GM19239 (cell line): Measurements from ENCODE around the gene ITPKB.

Experiments used
- DNase-seq: peaks from one replicate; pipeline ENCODE4 v3.0.0; 2011; ENCODE audit warnings: low spot score; ENCODE audit not compliant: insufficient read length
- FAIRE-seq: peaks from 2 replicates; lab custom pipeline; 2011; peaks lifted over from hg19 to GRCh38; lab: Jason Lieb, UNC

The ITPKB gene

GRCh38 chr1:226596531-226597165 is 142.4 kb downstream of the ITPKB start:
- FAIRE-seq (no peak), DNase-seq (no peak)

- no peak for DNase-seq
- no peak for FAIRE-seq
Observed at GRCh38 chr1:226593541-226593940, 145.5 kb downstream of the ITPKB start.

GRCh38 chr1:226590614-226591013 is 148.5 kb downstream of the ITPKB start:
- FAIRE-seq, result no peak
- no peak for DNase-seq

- no peak for DNase-seq
- no peak for FAIRE-seq
Observed at GRCh38 chr1:226589008-226589733, 149.9 kb downstream of the ITPKB start.

- no peak for DNase-seq
- FAIRE-seq, result no peak
Observed at GRCh38 chr1:226588484-226588883, 150.6 kb downstream of the ITPKB start.

- no peak for DNase-seq
- no peak for FAIRE-seq
Observed at GRCh38 chr1:226586650-226587422, 152.2 kb downstream of the ITPKB start.

GRCh38 chr1:226586116-226586515 is 153.0 kb downstream of the ITPKB start:
- no peak for FAIRE-seq

GRCh38 chr1:226584164-226584563 is 154.9 kb downstream of the ITPKB start:
- DNase-seq (no peak), FAIRE-seq (no peak)

More at GRCh38 chr1:226586116-226586515, 153.0 kb downstream of the ITPKB start:
- no peak for DNase-seq

- FAIRE-seq (no peak), DNase-seq (no peak)
Observed at GRCh38 chr1:226582966-226583365, 156.1 kb downstream of the ITPKB start.
